Neural cell (in vitro differentiated cells): ENCODE data around the gene HPCA. TPM values are rescaled to one million over a fixed set of nuclear protein-coding genes. Genes with fewer than 3 reads are reported as not detected.

Source experiments
- H2AFZ ChIP-seq: fragments of 200-600, 300-800 bp; sonication (generic), shearing (Covaris generic); 2 replicates; pipeline ENCODE4 v1.6.0; 2014; ENCODE audit warnings: low read depth, mild to moderate bottlenecking, antibody characterized with exemption, low read length, moderate library complexity
- H3F3A ChIP-seq: fragments of 200-600 bp; shearing (Covaris generic); 2 replicates; pipeline ENCODE4 v1.6.1; 2016; ENCODE audit warnings: mild to moderate bottlenecking, moderate library complexity, mixed read lengths, antibody characterized with exemption, low read length; ENCODE audit not compliant: insufficient read depth, poor library complexity, severe bottlenecking
- H3K27ac ChIP-seq: fragments of 200-600, 300-800 bp; sonication (generic), shearing (Covaris generic); 2 replicates; pipeline ENCODE4 v1.5.1; 2014; ENCODE audit warnings: mild to moderate bottlenecking, low read length, moderate library complexity
- H3K27me3 ChIP-seq: fragments of 300-800, 200-600 bp; sonication (generic), shearing (Covaris generic); 2 replicates; pipeline ENCODE4 v1.6.0; 2014; ENCODE audit warnings: mild to moderate bottlenecking, low read depth, low read length, moderate library complexity; ENCODE audit not compliant: insufficient read depth
- H3K36me3 ChIP-seq: fragments of 300-800, 200-600 bp; sonication (generic), shearing (Covaris generic); 2 replicates; pipeline ENCODE4 v1.5.1; 2014; ENCODE audit warnings: mild to moderate bottlenecking, antibody characterized with exemption, low read length, moderate library complexity; ENCODE audit not compliant: insufficient read depth
- H3K4me2 ChIP-seq: fragments of 300-800, 200-600 bp; sonication (generic), shearing (Covaris generic); 2 replicates; pipeline ENCODE4 v1.6.0; 2014; ENCODE audit warnings: mild to moderate bottlenecking, low read length
- H3K4me3 ChIP-seq: fragments of 300-800, 200-600 bp; sonication (generic), shearing (Covaris generic); 2 replicates; pipeline ENCODE4 v1.5.1; 2014; ENCODE audit warnings: mild to moderate bottlenecking, low read length, moderate library complexity
- H3K79me2 ChIP-seq: fragments of 200-600 bp; shearing (Covaris generic); replicated peaks from 2 replicates; pipeline ENCODE4 v1.6.0; 2014; ENCODE audit warnings: mild to moderate bottlenecking, low read length, moderate library complexity; ENCODE audit not compliant: insufficient read depth
- H3K9ac ChIP-seq: fragments of 300-800, 200-600 bp; sonication (generic), shearing (Covaris generic); 2 replicates; pipeline ENCODE4 v1.6.1; 2016; ENCODE audit warnings: mild to moderate bottlenecking, low read length, mixed read lengths
- H3K9me2 ChIP-seq: fragments of 200-600 bp; shearing (Covaris generic); 2 replicates; pipeline ENCODE4 v1.6.1; 2016; ENCODE audit warnings: mild to moderate bottlenecking, low read length, mixed read lengths; ENCODE audit not compliant: insufficient read depth
- H3K9me3 ChIP-seq: fragments of 200-600, 300-800 bp; sonication (generic), shearing (Covaris generic); 2 replicates; pipeline ENCODE4 v1.6.1; 2016; ENCODE audit warnings: mild to moderate bottlenecking, mixed run types, low read length, moderate library complexity, mixed read lengths
- H4K20me1 ChIP-seq: fragments of 200-600 bp; shearing (Covaris generic); 2 replicates; pipeline ENCODE4 v1.6.1; 2016; ENCODE audit warnings: mild to moderate bottlenecking, mixed run types; ENCODE audit not compliant: insufficient read depth
- CTCF ChIP-seq: fragments of 450-650 bp; IDR thresholded peaks from 2 replicates; pipeline ENCODE4 v1.5.1; 2014; ENCODE audit warnings: antibody characterized with exemption, mild to moderate bottlenecking, moderate library complexity; ENCODE audit not compliant: poor library complexity, severe bottlenecking
- EP300 ChIP-seq: fragments of 450-650 bp; conservative IDR thresholded peaks from 2 replicates; pipeline ENCODE4 v1.6.1; 2014; ENCODE audit warnings: antibody characterized with exemption, mild to moderate bottlenecking, moderate library complexity; ENCODE audit not compliant: poor library complexity, severe bottlenecking
- EZH2 ChIP-seq: fragments of 200-600, 300-800 bp; shearing (Covaris generic), sonication (generic); IDR thresholded peaks from 2 replicates; pipeline ENCODE4 v1.6.1; 2014; ENCODE audit warnings: antibody characterized with exemption, low read length, borderline replicate concordance, mild to moderate bottlenecking; ENCODE audit not compliant: insufficient read depth, poor library complexity, severe bottlenecking
- MXI1 ChIP-seq: fragments of 450-650 bp; conservative IDR thresholded peaks from 2 replicates; pipeline ENCODE4 v1.6.1; 2014; ENCODE audit warnings: antibody characterized with exemption, mild to moderate bottlenecking; ENCODE audit not compliant: poor library complexity, severe bottlenecking
- POLR2AphosphoS5 ChIP-seq: IDR thresholded peaks from 2 replicates; pipeline ENCODE4 v1.6.1; 2012
- RAD21 ChIP-seq: fragments of 450-650 bp; conservative IDR thresholded peaks from 2 replicates; pipeline ENCODE4 v1.6.1; 2014; ENCODE audit warnings: antibody characterized with exemption, mild to moderate bottlenecking, moderate library complexity
- REST ChIP-seq: IDR thresholded peaks from 2 replicates; pipeline ENCODE4 v1.6.1; 2012; ENCODE audit warnings: borderline replicate concordance
- SMC3 ChIP-seq: fragments of 450-650 bp; conservative IDR thresholded peaks from 2 replicates; pipeline ENCODE4 v1.6.1; 2014; ENCODE audit warnings: antibody characterized with exemption, mild to moderate bottlenecking, moderate library complexity; ENCODE audit not compliant: poor library complexity
- TAF1 ChIP-seq: IDR thresholded peaks from 2 replicates; pipeline ENCODE4 v1.6.1; 2012; ENCODE audit warnings: low read depth
- polyA plus RNA-seq: library from polyadenylated mRNA; depleted of rRNA; stranded (reverse); fragments of >200 nt; gene quantifications from 2 replicates; pipeline ENCODE4 v1.2.3, GENCODE V29; 2014

HPCA gene
- polyA plus RNA-seq, 1 donor from 2014 or later, result 1.9 TPM

GRCh38 chr1:32890516-32891240 is 4.4 kb downstream of the HPCA start:
- H2AFZ ChIP-seq, result no peak overlapping the region
- H3K36me3 ChIP-seq, result no peaks in the 10 kb centered on the region
- H4K20me1 ChIP-seq, result no peaks in the 10 kb centered on the region
- H3K4me3 ChIP-seq, result no peak overlapping the region
- no peaks in the 10 kb centered on the region for H3K79me2 ChIP-seq
- peaks cover 34% of the 10 kb centered on the region for H3K27me3 ChIP-seq
- H3K9ac ChIP-seq, result no peak overlapping the region
- no peaks in the 10 kb centered on the region for H3F3A ChIP-seq
- TF ChIP-seq POLR2AphosphoS5 (no peak), RAD21 (no peak)
- H3K27ac ChIP-seq, result no peak overlapping the region
- no peaks in the 10 kb centered on the region for H3K9me3 ChIP-seq
- no peak overlapping the region for H3K4me2 ChIP-seq
- H3K9me2 ChIP-seq, result no peaks in the 10 kb centered on the region

- no peak overlapping the region for H3K4me2 ChIP-seq
- no peak overlapping the region for H3K4me3 ChIP-seq
- H3K9me3 ChIP-seq, result no peaks in the 10 kb centered on the region
- no peaks in the 10 kb centered on the region for H3K9me2 ChIP-seq
- H3K27me3 ChIP-seq, result peaks cover 29% of the 10 kb centered on the region
- no peak overlapping the region for H2AFZ ChIP-seq
- no peaks in the 10 kb centered on the region for H3K36me3 ChIP-seq
- no peak overlapping the region for H3K9ac ChIP-seq
- no peak for TF ChIP-seq TAF1
- no peak for TF ChIP-seq CTCF
- no peak for TF ChIP-seq POLR2AphosphoS5
- TF ChIP-seq SMC3, result no peak
- TF ChIP-seq EP300, result no peak
- no peak for TF ChIP-seq EZH2
- TF ChIP-seq RAD21, result no peak
- no peak for TF ChIP-seq REST
- TF ChIP-seq MXI1, result no peak
- H4K20me1 ChIP-seq, result no peaks in the 10 kb centered on the region
- H3K79me2 ChIP-seq, result no peaks in the 10 kb centered on the region
- H3F3A ChIP-seq, result no peaks in the 10 kb centered on the region
- H3K27ac ChIP-seq, result no peak overlapping the region
Observed at GRCh38 chr1:32891241-32891570, 4.9 kb downstream of the HPCA start.

- no peak overlapping the region for H3K9ac ChIP-seq
- no peak overlapping the region for H3K27ac ChIP-seq
Observed at GRCh38 chr1:32891630-32892029, 5.3 kb downstream of the HPCA start.

More at GRCh38 chr1:32891630-32892029, 5.3 kb downstream of the HPCA start:
- Histone ChIP-seq H3K79me2 (no peaks in the 10 kb centered on the region), H3K9me2 (no peaks in the 10 kb centered on the region), H3K36me3 (no peaks in the 10 kb centered on the region), H2AFZ (no peak overlapping the region), H4K20me1 (no peaks in the 10 kb centered on the region), H3K9me3 (no peaks in the 10 kb centered on the region), H3K4me2 (no peak overlapping the region), H3K27me3 (peaks cover 26% of the 10 kb centered on the region), H3K4me3 (no peak overlapping the region), H3F3A (no peaks in the 10 kb centered on the region)
- no peak for TF ChIP-seq REST
- no peak for TF ChIP-seq POLR2AphosphoS5
- no peak for TF ChIP-seq MXI1
- no peak for TF ChIP-seq RAD21
- no peak for TF ChIP-seq TAF1
- no peak for TF ChIP-seq SMC3
- no peak for TF ChIP-seq EP300
- TF ChIP-seq CTCF, result no peak
- TF ChIP-seq EZH2, result no peak
